Skeletal muscle cell (primary cell): Measurements from ENCODE around the gene KCNJ6.
A peak's percentile ranks its signal among the peaks of the same experiment; 100 is the strongest.

Source experiments
- DNase-seq: peaks from one replicate; pipeline ENCODE4 v3.0.0-alpha.2; 2010; ENCODE audit warnings: low read depth
- H3K4me3 ChIP-seq: 2 replicates; pipeline ENCODE4 v1.5.1; 2011; ENCODE audit warnings: low read depth, mild to moderate bottlenecking, control low read depth, low read length, moderate library complexity

The KCNJ6 gene

GRCh38 chr21:37908691-37909090 lies 7.6 kb downstream of the KCNJ6 start:
- DNase-seq: no peak
- no peak overlapping the region for H3K4me3 ChIP-seq

GRCh38 chr21:37907076-37907475 lies 9.2 kb downstream of the KCNJ6 start:
- no peak for DNase-seq
- H3K4me3 ChIP-seq: no peak overlapping the region

GRCh38 chr21:37905291-37905690 lies 11.0 kb downstream of the KCNJ6 start:
- DNase-seq: no peak
- no peak overlapping the region for H3K4me3 ChIP-seq

DNA sequence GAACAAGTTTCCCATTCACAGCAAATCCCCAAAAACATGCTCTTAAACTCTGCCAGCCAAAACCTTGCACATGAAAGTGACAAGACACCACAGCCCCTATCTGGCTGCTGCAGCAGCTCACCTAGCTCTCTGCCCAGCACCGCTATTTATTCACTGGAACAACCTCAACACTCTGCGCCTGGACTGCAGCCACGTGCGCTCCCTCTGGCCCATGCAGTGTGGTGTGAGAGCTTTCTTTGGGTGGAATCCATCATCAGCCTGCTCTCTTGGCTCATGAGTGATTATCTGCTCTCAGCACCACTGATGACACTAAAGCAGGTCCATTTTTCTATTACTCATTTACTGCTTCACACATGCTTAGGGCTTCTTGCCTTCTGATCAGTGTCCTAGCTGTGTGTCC lies 11.4 kb downstream of the KCNJ6 start:
- DNase-seq: no peak
- no peak overlapping the region for H3K4me3 ChIP-seq

GRCh38 chr21:37903396-37903795 lies 12.9 kb downstream of the KCNJ6 start:
- DNase-seq: no peak

GRCh38 chr21:37899146-37899545 lies 17.1 kb downstream of the KCNJ6 start:
- no peak overlapping the region for H3K4me3 ChIP-seq
- DNase-seq: no peak

More at GRCh38 chr21:37903396-37903795, 12.9 kb downstream of the KCNJ6 start:
- no peak overlapping the region for H3K4me3 ChIP-seq

DNA sequence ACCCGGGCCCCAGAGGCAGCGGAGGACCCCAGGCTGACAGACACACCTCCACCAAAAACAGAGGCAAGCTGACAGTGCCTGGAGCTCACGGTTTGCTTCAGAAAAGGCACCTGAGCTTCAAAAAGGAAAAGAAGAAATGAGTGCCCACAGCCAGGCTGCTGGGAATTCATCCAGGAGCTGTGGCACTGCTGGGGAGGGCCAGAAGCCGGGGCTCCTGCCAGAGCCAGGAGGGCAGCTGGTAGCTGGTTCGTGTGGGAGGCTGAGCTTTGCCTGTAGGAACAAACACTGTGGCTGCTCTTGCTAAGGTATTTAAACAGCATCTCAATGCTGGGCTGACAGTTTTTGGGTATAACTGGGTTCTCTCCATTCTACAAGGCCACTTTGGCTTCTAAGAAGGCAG lies 19.5 kb downstream of the KCNJ6 start:
- DNase-seq: no peak
- H3K4me3 ChIP-seq: no peak overlapping the region

DNA sequence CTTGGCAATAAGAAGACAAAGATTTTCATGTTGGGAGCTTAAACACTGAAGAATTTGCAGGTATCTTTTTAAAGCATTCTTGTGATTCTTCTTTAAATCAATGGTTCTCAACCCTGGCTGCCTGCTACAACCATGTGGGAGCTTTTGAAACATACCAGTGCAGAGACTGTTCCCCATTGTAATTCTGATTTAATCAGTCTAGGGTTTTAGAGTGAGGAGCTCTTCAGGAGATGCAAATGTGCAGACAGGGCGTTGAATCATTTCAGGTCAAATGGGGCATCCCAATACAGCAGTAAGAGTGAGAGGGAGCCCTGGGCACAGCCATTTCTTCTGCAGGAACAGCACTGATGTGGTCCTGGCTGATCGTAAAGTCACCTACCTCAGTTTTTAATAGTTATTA lies 24.3 kb downstream of the KCNJ6 start:
- DNase-seq: no peak
- H3K4me3 ChIP-seq: no peak overlapping the region

GRCh38 chr21:37888659-37889058 lies 27.6 kb downstream of the KCNJ6 start:
- no peak for DNase-seq
- no peak overlapping the region for H3K4me3 ChIP-seq

DNA sequence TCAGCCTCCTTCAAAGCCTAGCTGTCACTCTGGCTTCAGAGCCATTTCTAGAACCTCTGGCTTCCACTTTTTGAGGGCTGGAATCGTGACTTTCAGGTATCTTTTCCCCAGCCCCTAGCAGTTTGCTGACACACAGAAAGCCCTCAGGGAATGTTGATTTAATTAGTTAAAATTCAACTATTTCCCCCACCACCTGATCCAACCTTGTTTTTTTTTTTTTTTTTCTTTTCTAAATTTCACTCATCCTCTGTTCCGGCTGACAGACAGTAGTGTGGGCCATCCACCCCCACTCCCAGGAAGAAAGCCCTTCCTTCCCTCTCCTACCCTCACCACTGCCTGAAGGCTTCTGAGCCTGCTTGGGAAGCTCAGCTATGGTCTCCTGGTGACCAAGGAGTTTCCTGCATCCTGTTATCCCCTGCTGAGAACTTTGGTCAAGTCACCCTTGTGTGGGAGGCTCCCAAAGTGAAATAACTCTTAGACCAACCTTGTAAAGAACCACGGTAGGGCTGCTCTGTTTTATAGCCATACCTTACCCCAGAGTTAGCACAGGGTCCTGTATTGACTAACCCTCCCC lies 29.4 kb downstream of the KCNJ6 start:
- DNase-seq: no peak
- no peak overlapping the region for H3K4me3 ChIP-seq

DNA sequence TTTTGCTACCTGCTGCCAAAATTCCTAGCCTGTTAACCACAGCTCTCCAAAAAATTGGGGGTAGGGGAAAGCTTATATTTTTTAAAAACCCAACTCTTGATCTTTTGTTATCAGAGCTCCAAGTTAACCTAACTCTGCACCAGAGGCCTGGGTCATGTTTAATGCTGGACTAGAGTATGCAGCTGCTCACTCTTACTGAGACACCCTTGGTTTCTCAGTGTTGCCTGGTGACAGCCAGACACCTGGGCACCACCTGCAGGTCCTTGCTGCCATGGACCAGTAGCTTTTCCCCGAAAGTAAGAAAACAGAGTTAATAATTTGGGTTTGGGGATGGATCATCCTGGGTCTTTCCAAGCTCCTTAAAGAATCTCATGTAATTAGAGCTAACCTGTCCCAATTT lies 30.1 kb downstream of the KCNJ6 start:
- no peak overlapping the region for H3K4me3 ChIP-seq

GRCh38 chr21:37878946-37879660 lies 37.2 kb downstream of the KCNJ6 start:
- DNase-seq: no peak
- no peak overlapping the region for H3K4me3 ChIP-seq

More for the DNA sequence above, 30.1 kb downstream of the KCNJ6 start:
- DNase-seq: no peak

- H3K4me3 ChIP-seq: no peak overlapping the region
- DNase-seq: no peak
Measured at GRCh38 chr21:37877888-37878684, 38.2 kb downstream of the KCNJ6 start.

DNA sequence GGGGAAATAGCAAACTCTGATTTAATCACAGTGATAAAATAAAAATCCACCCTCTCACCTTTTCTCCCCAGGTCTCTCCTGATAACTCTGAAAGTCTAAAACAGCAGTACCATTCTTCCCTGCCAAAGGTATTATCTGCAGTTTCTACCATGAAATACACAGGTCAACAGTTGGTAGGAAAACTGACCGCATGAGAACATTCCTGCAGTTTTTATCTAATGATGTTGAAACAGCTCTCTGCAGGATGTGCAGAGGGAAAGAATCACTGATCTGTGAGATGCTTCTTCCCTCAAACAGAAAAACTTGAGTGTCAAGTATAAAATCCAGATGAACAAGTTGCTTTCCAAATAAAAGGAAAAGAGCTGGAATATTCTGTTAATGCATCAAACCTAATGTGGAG lies 39.1 kb downstream of the KCNJ6 start:
- H3K4me3 ChIP-seq: no peak overlapping the region
- no peak for DNase-seq

DNA sequence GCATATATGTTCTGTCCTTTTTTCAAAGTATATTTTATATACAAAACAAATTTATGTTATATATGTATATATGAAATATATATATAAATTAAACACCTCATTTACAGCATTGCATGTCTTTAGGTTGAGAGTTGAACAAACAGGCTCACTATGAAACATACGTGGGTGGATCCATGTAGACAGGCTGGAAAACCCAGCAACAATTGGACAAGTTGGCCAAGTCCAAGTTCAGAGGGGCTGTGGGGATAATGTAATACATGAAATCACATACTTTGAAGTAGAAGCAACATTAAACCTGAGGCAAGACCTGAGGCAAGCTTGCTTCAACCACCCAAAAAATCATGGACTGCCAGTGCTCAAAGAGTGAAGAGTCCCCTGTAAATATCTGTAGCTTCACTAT lies 39.7 kb downstream of the KCNJ6 start:
- no peak for DNase-seq
- no peak overlapping the region for H3K4me3 ChIP-seq

GRCh38 chr21:37874904-37875780 lies 41.1 kb downstream of the KCNJ6 start:
- DNase-seq: no peak
- no peak overlapping the region for H3K4me3 ChIP-seq

GRCh38 chr21:37874481-37874880 lies 41.8 kb downstream of the KCNJ6 start:
- no peak for DNase-seq
- H3K4me3 ChIP-seq: no peak overlapping the region

DNA sequence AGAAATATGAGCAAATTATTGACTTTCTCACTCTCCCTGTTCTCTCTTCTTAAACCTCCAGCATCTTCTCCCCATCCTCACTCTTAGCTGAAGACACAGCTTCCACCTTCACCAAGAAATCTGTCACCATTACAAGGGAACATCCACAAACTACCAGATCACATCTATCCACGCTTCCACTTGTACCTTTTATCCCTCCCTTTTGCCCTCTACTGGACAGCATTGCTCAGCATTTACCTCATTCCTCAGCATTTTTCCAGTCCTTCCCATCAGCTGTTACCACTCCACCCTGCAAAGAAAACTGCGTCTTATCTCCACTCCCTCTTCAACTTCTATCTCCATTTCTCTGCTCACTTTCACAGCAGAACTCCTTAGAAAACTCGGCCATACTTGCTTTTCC lies 42.6 kb downstream of the KCNJ6 start:
- no peak overlapping the region for H3K4me3 ChIP-seq
- no peak for DNase-seq

GRCh38 chr21:37871121-37871862 lies 45.0 kb downstream of the KCNJ6 start:
- no peak overlapping the region for H3K4me3 ChIP-seq
- peak; percentile 87 for DNase-seq
